ENCODE results near the gene ATP6V0A1. TPM values are rescaled to one million over a fixed set of nuclear protein-coding genes. Genes with fewer than 3 reads are reported as not detected.

ATP6V0A1 gene
- total and polyA plus RNA-seq, 2 donors from 2014 or later: 108 to 110 TPM

- H3K4me1 ChIP-seq (ENCODE audit: control insufficient read depth in 2 of 3, insufficient read depth in 2 of 3, low read depth in 1 of 3, low read length in 3 of 3): peaks cover 4 to 14% (median 8%) of the 10 kb centered on the region in 3 donors
- H3K36me3 ChIP-seq (ENCODE audit: control insufficient read depth in 2 of 3, insufficient read depth in 3 of 3, low read length in 3 of 3): no peaks in the 10 kb centered on the region
- DNase-seq: no peak
- no peak for TF ChIP-seq CTCF (IDR thresholded peaks at IDR 0.05; ENCODE audit: borderline replicate concordance, extremely low read depth, insufficient read depth)
- no peak overlapping the region for H3K9ac ChIP-seq (ENCODE audit: low read length in 3 of 3)
- H3K27me3 ChIP-seq (ENCODE audit: control insufficient read depth, insufficient read depth, low read length): no peaks in the 10 kb centered on the region
- no peaks in the 10 kb centered on the region for H3K9me3 ChIP-seq (ENCODE audit: control insufficient read depth in 2 of 3, insufficient read depth in 1 of 3, low read length in 3 of 3)
- FAIRE-seq: no peak
- H3K27ac ChIP-seq (ENCODE audit: low read depth in 2 of 2, low read length in 2 of 2): no peak overlapping the region
- H3K4me3 ChIP-seq (ENCODE audit: low read length in 3 of 3): no peak overlapping the region
- intact Hi-C loops (cut with DNase I): no loop called here
Measured at GRCh38 chr17:42530952-42531454, 72.3 kb downstream of the ATP6V0A1 start.

- intact Hi-C loops (cut with DNase I): no loop called here
- no peaks in the 10 kb centered on the region for H3K36me3 ChIP-seq (ENCODE audit: control insufficient read depth in 2 of 3, insufficient read depth in 3 of 3, low read length in 3 of 3)
- peak overlapping the region; percentile 48 to 61 (median 55) for H3K4me3 ChIP-seq (ENCODE audit: low read length in 3 of 3)
- H3K27me3 ChIP-seq (ENCODE audit: control insufficient read depth, insufficient read depth, low read length): no peaks in the 10 kb centered on the region
- DNase-seq: peak in 4 of 5 donors; percentile 65 to 89 (median 80)
- no peaks in the 10 kb centered on the region for H3K9me3 ChIP-seq (ENCODE audit: control insufficient read depth in 2 of 3, insufficient read depth in 1 of 3, low read length in 3 of 3)
- peak overlapping the region; percentile 59 to 67 for H3K27ac ChIP-seq (ENCODE audit: low read depth in 2 of 2, low read length in 2 of 2)
- H3K4me1 ChIP-seq (ENCODE audit: control insufficient read depth in 2 of 3, insufficient read depth in 2 of 3, low read depth in 1 of 3, low read length in 3 of 3): peaks cover 4 to 14% (median 8%) of the 10 kb centered on the region in 3 donors
- peak; percentile 43 for TF ChIP-seq CTCF (IDR thresholded peaks at IDR 0.05; ENCODE audit: borderline replicate concordance, extremely low read depth, insufficient read depth)
- no peak for FAIRE-seq
- no peak overlapping the region for H3K9ac ChIP-seq (ENCODE audit: low read length in 3 of 3)
Measured at GRCh38 chr17:42531455-42532354, 73.0 kb downstream of the ATP6V0A1 start.

- FAIRE-seq (no peak), DNase-seq (peak in 1 of 5 donors; percentile 22)
- Histone ChIP-seq H3K36me3 (ENCODE audit: control insufficient read depth in 2 of 3, insufficient read depth in 3 of 3, low read length in 3 of 3) (peaks cover 0 to 9% (median 5%) of the 10 kb centered on the region in 3 donors), H3K9ac (ENCODE audit: low read length in 3 of 3) (peak overlapping the region; percentile 34 to 85 (median 50)), H3K27me3 (ENCODE audit: control insufficient read depth, insufficient read depth, low read length) (no peaks in the 10 kb centered on the region), H3K4me3 (ENCODE audit: low read length in 3 of 3) (peak overlapping the region; percentile 51 to 71 (median 68)), H3K27ac (ENCODE audit: low read depth in 2 of 2, low read length in 2 of 2) (peak overlapping the region; percentile 85 to 98), H3K9me3 (ENCODE audit: control insufficient read depth in 2 of 3, insufficient read depth in 1 of 3, low read length in 3 of 3) (no peaks in the 10 kb centered on the region), H3K4me1 (ENCODE audit: control insufficient read depth in 2 of 3, insufficient read depth in 2 of 3, low read depth in 1 of 3, low read length in 3 of 3) (peaks cover 4 to 21% (median 14%) of the 10 kb centered on the region in 3 donors)
- no peak for TF ChIP-seq CTCF (IDR thresholded peaks at IDR 0.05; ENCODE audit: borderline replicate concordance, extremely low read depth, insufficient read depth)
- intact Hi-C loops (cut with DNase I): no loop called here
Measured at GRCh38 chr17:42535155-42536047, 76.7 kb downstream of the ATP6V0A1 start.

All from kidney (tissue), 14 donors.